ENCODE results near the gene GPR17.

DNA sequence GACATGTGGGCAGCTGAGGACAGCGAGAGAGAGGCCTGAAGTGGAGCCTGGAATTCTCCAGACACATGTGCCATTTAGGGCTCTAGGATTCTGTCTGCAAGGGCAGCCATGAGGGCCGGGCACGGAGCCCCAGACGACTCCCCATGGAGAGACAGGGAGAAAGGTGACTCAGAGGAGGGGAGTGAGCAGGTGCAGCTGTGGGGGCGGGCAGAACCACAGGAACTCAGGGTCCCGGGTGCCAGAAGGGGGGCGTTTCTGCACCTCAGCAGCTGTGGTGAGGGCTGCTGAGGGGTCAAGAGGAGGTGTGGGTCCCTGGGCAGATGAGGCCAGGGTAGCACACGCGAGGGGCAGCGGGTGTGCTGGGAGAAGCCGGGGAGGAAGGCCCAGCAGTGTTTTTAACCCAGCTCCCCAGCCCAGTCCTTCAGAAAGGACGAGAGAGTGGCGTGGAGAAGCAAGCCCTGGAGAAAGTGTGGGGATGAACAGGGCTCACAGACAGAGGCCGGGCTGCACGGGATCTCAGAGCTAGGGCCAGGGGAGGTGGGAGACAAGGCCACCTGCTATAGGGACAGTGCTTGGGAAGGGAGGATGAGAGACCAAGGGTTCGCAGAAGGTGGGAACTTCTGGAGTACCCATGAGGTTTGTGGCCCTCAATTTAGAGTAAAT is 7.6 kb downstream of the GPR17 start:
- TF ChIP-seq, protein P1, sequence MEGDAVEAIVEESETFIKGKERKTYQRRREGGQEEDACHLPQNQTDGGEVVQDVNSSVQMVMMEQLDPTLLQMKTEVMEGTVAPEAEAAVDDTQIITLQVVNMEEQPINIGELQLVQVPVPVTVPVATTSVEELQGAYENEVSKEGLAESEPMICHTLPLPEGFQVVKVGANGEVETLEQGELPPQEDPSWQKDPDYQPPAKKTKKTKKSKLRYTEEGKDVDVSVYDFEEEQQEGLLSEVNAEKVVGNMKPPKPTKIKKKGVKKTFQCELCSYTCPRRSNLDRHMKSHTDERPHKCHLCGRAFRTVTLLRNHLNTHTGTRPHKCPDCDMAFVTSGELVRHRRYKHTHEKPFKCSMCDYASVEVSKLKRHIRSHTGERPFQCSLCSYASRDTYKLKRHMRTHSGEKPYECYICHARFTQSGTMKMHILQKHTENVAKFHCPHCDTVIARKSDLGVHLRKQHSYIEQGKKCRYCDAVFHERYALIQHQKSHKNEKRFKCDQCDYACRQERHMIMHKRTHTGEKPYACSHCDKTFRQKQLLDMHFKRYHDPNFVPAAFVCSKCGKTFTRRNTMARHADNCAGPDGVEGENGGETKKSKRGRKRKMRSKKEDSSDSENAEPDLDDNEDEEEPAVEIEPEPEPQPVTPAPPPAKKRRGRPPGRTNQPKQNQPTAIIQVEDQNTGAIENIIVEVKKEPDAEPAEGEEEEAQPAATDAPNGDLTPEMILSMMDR (conservative IDR thresholded peaks at IDR 0.05; ENCODE audit: low read depth in 2 of 2): no peak
- TF ChIP-seq EZH2phosphoT487 (IDR thresholded peaks at IDR 0.05; ENCODE audit: unreplicated experiment) (no peak), EZH2 (IDR thresholded peaks at IDR 0.05; ENCODE audit: low read depth, unreplicated experiment) (no peak), POLR2AphosphoS5 (IDR thresholded peaks at IDR 0.05; ENCODE audit: low read depth) (no peak), CREB1 (CRISPR knock-in tag; IDR thresholded peaks at IDR 0.05; ENCODE audit: low read depth) (no peak), JUNB (IDR thresholded peaks at IDR 0.05; ENCODE audit: unreplicated experiment) (no peak), ZNF331 (CRISPR knock-in tag; IDR thresholded peaks at IDR 0.05; ENCODE audit: low read depth) (no peak), ZNF114 (CRISPR knock-in tag; IDR thresholded peaks at IDR 0.05) (no peak), STAT1 (IDR thresholded peaks at IDR 0.05; ENCODE audit: unreplicated experiment) (no peak), NANOG (IDR thresholded peaks at IDR 0.05; ENCODE audit: borderline replicate concordance) (no peak)
- TF ChIP-seq, protein P2, sequence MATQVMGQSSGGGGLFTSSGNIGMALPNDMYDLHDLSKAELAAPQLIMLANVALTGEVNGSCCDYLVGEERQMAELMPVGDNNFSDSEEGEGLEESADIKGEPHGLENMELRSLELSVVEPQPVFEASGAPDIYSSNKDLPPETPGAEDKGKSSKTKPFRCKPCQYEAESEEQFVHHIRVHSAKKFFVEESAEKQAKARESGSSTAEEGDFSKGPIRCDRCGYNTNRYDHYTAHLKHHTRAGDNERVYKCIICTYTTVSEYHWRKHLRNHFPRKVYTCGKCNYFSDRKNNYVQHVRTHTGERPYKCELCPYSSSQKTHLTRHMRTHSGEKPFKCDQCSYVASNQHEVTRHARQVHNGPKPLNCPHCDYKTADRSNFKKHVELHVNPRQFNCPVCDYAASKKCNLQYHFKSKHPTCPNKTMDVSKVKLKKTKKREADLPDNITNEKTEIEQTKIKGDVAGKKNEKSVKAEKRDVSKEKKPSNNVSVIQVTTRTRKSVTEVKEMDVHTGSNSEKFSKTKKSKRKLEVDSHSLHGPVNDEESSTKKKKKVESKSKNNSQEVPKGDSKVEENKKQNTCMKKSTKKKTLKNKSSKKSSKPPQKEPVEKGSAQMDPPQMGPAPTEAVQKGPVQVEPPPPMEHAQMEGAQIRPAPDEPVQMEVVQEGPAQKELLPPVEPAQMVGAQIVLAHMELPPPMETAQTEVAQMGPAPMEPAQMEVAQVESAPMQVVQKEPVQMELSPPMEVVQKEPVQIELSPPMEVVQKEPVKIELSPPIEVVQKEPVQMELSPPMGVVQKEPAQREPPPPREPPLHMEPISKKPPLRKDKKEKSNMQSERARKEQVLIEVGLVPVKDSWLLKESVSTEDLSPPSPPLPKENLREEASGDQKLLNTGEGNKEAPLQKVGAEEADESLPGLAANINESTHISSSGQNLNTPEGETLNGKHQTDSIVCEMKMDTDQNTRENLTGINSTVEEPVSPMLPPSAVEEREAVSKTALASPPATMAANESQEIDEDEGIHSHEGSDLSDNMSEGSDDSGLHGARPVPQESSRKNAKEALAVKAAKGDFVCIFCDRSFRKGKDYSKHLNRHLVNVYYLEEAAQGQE (IDR thresholded peaks at IDR 0.05; ENCODE audit: unreplicated experiment): no peak
- TF ChIP-seq, protein P3, sequence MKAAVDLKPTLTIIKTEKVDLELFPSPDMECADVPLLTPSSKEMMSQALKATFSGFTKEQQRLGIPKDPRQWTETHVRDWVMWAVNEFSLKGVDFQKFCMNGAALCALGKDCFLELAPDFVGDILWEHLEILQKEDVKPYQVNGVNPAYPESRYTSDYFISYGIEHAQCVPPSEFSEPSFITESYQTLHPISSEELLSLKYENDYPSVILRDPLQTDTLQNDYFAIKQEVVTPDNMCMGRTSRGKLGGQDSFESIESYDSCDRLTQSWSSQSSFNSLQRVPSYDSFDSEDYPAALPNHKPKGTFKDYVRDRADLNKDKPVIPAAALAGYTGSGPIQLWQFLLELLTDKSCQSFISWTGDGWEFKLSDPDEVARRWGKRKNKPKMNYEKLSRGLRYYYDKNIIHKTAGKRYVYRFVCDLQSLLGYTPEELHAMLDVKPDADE (IDR thresholded peaks at IDR 0.05): no peak

Data from GM23338 (cell line).